IPS-11a (cell line): Measurements from ENCODE around the gene PPP1R7.

ENCODE experiments used
- H3K4me3 ChIP-seq: one replicate; pipeline ENCODE4 v1.5.1; 2013; ENCODE audit warnings: low read depth, low read length, control low read depth

Gene PPP1R7

GRCh38 chr2:241161646-241162281 is 11.5 kb downstream of the PPP1R7 start:
- no peak overlapping the region for H3K4me3 ChIP-seq

GRCh38 chr2:241163601-241164118 is 13.4 kb downstream of the PPP1R7 start:
- no peak overlapping the region for H3K4me3 ChIP-seq

- no peak overlapping the region for H3K4me3 ChIP-seq
Observed at GRCh38 chr2:241168366-241168765, 18.1 kb downstream of the PPP1R7 start.

GRCh38 chr2:241173557-241173956 is 23.3 kb downstream of the PPP1R7 start:
- no peak overlapping the region for H3K4me3 ChIP-seq

GRCh38 chr2:241177526-241178334 is 27.5 kb downstream of the PPP1R7 start:
- H3K4me3 ChIP-seq: no peak overlapping the region

GRCh38 chr2:241178961-241179360 is 28.7 kb downstream of the PPP1R7 start:
- H3K4me3 ChIP-seq: no peak overlapping the region

GRCh38 chr2:241179899-241180298 is 29.6 kb downstream of the PPP1R7 start:
- H3K4me3 ChIP-seq: no peak overlapping the region

- H3K4me3 ChIP-seq: no peak overlapping the region
Observed at GRCh38 chr2:241180495-241180894, 30.2 kb downstream of the PPP1R7 start.

- H3K4me3 ChIP-seq: no peak overlapping the region
Observed at GRCh38 chr2:241182126-241182525, 31.9 kb downstream of the PPP1R7 start.

GRCh38 chr2:241182531-241183133 is 32.4 kb downstream of the PPP1R7 start:
- H3K4me3 ChIP-seq: no peak overlapping the region

- no peak overlapping the region for H3K4me3 ChIP-seq
Observed at GRCh38 chr2:241183221-241183620, 33.0 kb downstream of the PPP1R7 start.

- H3K4me3 ChIP-seq: no peak overlapping the region
Observed at GRCh38 chr2:241184901-241185300, 34.6 kb downstream of the PPP1R7 start.

GRCh38 chr2:241185961-241186360 is 35.7 kb downstream of the PPP1R7 start:
- H3K4me3 ChIP-seq: no peak overlapping the region

- H3K4me3 ChIP-seq: no peak overlapping the region
Observed at GRCh38 chr2:241187101-241187917, 37.0 kb downstream of the PPP1R7 start.

- H3K4me3 ChIP-seq: no peak overlapping the region
Observed at GRCh38 chr2:241187918-241188234, 37.6 kb downstream of the PPP1R7 start.

- no peak within 1 kb of the TSS for H3K4me3 ChIP-seq
Observed at GRCh38 chr2:241188361-241189092, 38.3 kb downstream of the PPP1R7 start, which contains the start of gene ANO7. Gene ANO7 (plus strand): TSS chr2:241188677. CDS start chr2:241190064, 1,387 bp downstream.

- H3K4me3 ChIP-seq: no peak overlapping the region
Observed at GRCh38 chr2:241189093-241189855, 39.0 kb downstream of the PPP1R7 start.

- H3K4me3 ChIP-seq: no peak overlapping the region
Observed at GRCh38 chr2:241189856-241190201, 39.6 kb downstream of the PPP1R7 start.

- H3K4me3 ChIP-seq: no peak overlapping the region
Observed at GRCh38 chr2:241190291-241190981, 40.2 kb downstream of the PPP1R7 start.
